ENCODE results near the gene LHX4. TPM values are rescaled to one million over a fixed set of nuclear protein-coding genes. Genes with fewer than 3 reads are reported as not detected.

Gene LHX4
- total and polyA plus RNA-seq, 2 of the 13 experiments (the other 11 are each of a cell fraction or from before 2014, with no cell fraction given): 0.03 to 0.07 TPM

DNA sequence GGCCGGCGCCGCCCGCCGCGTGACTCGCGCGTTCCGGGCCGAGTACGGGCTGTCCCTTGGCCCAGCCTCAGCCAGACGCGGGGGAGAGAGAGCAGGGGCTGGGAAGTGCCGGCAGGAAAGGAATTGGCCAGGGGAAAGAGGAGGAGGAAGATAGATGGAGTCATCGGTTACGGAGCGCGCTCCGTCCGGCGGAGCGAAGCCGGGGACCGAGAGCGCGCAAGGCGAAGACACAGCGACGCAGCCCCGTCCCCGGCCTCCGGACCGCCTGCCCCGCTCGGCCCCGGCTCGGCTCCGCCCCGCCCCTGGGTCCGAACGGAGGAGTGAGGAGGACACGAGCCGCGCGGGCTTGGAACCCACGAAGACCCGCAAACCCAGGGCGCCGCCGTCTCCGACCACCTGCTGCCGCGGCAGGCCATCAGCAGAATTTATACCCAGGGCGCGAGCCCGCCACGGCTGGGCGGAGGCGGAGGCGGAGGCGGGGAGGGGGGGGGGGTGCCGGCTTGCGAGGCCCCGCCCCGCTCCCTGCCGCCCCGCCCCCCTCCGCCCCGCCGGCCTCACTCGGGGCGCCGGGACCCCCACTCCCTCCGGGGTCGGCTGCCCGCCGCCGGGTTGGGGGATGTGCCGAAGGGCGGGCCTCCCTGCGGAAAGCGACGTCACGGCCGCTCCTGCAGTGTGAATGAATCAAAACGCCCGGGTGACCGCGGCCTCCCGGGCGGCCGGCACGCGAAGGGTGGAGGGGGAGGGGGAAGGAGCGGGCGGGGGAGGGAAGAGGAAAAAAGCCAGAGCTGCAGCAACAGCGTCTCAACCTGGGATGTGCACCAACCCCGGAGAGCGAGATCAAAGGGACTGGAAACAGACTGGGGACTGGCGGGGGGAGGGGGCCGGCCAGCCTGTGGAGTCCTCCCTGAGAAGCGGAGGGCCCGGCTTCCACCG, at the start of gene LHX4 (continued):
- no peak for TF ChIP-seq REST (IDR thresholded peaks at IDR 0.05; ENCODE audit: borderline replicate concordance in 1 of 2, low read depth in 1 of 2, low read length in 2 of 2)
- TF ChIP-seq ATF7-NPFF (CRISPR knock-in tag; IDR thresholded peaks at IDR 0.05; ENCODE audit: low read depth): 0 out of 2 replicates have a peak, but pooled peaks have one; percentile 24
- TF ChIP-seq ZNF841 (CRISPR knock-in tag; IDR thresholded peaks at IDR 0.05; ENCODE audit: borderline replicate concordance): no peak
- no peak for TF ChIP-seq SRY (CRISPR knock-in tag; IDR thresholded peaks at IDR 0.05)
- no peak for TF ChIP-seq KAT7 (CRISPR knock-in tag; IDR thresholded peaks at IDR 0.05; ENCODE audit: borderline replicate concordance)
- TF ChIP-seq ZFX (CRISPR knock-in tag; IDR thresholded peaks at IDR 0.05; ENCODE audit: low read depth): no peak
- no peak for TF ChIP-seq SOX5 (CRISPR knock-in tag; IDR thresholded peaks at IDR 0.05; ENCODE audit: borderline replicate concordance)
- TF ChIP-seq ZNF777 (CRISPR knock-in tag; IDR thresholded peaks at IDR 0.05): 0 out of 2 replicates have a peak, but pooled peaks have one; percentile 41
- no peak for TF ChIP-seq ZNF737 (CRISPR knock-in tag; IDR thresholded peaks at IDR 0.05; ENCODE audit: borderline replicate concordance)
- no peak for TF ChIP-seq ZNF234 (CRISPR knock-in tag; conservative IDR thresholded peaks at IDR 0.05)
- TF ChIP-seq, protein P1, sequence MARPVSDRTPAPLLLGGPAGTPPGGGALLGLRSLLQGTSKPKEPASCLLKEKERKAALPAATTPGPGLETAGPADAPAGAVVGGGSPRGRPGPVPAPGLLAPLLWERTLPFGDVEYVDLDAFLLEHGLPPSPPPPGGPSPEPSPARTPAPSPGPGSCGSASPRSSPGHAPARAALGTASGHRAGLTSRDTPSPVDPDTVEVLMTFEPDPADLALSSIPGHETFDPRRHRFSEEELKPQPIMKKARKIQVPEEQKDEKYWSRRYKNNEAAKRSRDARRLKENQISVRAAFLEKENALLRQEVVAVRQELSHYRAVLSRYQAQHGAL (CRISPR knock-in tag; IDR thresholded peaks at IDR 0.05; ENCODE audit: not compliant biosample characterization): no peak
- TF ChIP-seq FOXC1 (CRISPR knock-in tag; IDR thresholded peaks at IDR 0.05; ENCODE audit: borderline replicate concordance): no peak
- TF ChIP-seq, protein P2, sequence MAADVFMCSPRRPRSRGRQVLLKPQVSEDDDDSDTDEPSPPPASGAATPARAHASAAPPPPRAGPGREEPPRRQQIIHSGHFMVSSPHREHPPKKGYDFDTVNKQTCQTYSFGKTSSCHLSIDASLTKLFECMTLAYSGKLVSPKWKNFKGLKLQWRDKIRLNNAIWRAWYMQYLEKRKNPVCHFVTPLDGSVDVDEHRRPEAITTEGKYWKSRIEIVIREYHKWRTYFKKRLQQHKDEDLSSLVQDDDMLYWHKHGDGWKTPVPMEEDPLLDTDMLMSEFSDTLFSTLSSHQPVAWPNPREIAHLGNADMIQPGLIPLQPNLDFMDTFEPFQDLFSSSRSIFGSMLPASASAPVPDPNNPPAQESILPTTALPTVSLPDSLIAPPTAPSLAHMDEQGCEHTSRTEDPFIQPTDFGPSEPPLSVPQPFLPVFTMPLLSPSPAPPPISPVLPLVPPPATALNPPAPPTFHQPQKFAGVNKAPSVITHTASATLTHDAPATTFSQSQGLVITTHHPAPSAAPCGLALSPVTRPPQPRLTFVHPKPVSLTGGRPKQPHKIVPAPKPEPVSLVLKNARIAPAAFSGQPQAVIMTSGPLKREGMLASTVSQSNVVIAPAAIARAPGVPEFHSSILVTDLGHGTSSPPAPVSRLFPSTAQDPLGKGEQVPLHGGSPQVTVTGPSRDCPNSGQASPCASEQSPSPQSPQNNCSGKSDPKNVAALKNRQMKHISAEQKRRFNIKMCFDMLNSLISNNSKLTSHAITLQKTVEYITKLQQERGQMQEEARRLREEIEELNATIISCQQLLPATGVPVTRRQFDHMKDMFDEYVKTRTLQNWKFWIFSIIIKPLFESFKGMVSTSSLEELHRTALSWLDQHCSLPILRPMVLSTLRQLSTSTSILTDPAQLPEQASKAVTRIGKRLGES (CRISPR knock-in tag; IDR thresholded peaks at IDR 0.05; ENCODE audit: borderline replicate concordance): no peak
- TF ChIP-seq ZFYVE20 (CRISPR knock-in tag; IDR thresholded peaks at IDR 0.05; ENCODE audit: borderline replicate concordance, low read depth): no peak
- no peak for TF ChIP-seq ZNF17 (CRISPR knock-in tag; IDR thresholded peaks at IDR 0.05)
- no peak for TF ChIP-seq ZNF746 (CRISPR knock-in tag; IDR thresholded peaks at IDR 0.05)
